Stimulated activated CD4-positive, alpha-beta T cell treated with anti-CD3 and anti-CD28 coated beads, Interleukin-4, amount 100 ng/mL, for 4 hours (primary cell): ENCODE results near the gene ATF4.
A peak's percentile ranks its signal among the peaks of the same experiment; 100 is the strongest.

Source experiments
- DNase-seq, 2 experiments: peaks; one replicate each; pipeline ENCODE4 v3.0.0-alpha.2; 2020

The ATF4 gene, protein sequence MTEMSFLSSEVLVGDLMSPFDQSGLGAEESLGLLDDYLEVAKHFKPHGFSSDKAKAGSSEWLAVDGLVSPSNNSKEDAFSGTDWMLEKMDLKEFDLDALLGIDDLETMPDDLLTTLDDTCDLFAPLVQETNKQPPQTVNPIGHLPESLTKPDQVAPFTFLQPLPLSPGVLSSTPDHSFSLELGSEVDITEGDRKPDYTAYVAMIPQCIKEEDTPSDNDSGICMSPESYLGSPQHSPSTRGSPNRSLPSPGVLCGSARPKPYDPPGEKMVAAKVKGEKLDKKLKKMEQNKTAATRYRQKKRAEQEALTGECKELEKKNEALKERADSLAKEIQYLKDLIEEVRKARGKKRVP

GRCh38 chr22:39520226-39521105 is at the start of gene ATF4:
Gene ATF4, plus strand, starts transcription at chr22:39520562. Its CDS starts 884 bp downstream, at chr22:39521446.
- peak; percentile 85 to 91 for DNase-seq

DNA sequence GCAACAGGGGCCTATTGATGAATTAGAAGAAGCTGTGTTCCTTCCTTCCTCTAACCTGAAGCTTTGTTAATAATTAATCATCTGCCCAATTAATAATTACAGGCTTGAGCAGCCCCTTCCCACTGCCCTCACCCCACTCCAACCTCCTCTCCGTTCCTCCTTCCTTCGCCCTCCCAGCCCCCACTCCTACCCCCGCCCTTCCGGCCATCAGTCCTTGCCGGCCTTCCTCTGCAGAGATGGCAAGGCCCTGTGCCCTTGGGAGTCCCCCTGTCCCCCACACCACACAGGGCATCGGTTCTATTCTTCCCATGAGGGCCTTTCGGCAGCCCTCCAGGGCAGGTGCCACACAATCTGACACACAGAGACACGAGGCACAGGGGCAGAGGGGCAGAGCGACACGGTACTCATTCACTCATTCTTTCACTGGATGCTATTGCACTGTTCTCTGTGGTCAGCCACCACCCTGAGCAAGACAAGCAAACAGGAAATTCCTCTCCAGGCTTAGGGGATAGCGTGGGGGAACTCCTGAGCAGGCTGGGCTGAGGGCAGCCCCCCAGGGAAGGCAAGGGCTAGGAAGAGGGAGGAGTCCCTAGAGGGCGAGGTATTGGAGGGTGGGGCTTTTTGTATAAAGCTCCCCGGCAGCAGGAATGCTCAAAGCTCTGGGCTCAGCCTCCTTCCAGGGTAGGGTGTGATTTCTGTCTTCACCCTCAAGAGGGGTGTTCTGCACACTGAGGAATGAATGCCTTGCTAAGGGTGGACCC is 48.8 kb upstream of the ATF4 start:
- no peak for DNase-seq

- DNase-seq, result no peak
Observed at GRCh38 chr22:39472570-39473556, 47.5 kb upstream of the ATF4 start.

DNA sequence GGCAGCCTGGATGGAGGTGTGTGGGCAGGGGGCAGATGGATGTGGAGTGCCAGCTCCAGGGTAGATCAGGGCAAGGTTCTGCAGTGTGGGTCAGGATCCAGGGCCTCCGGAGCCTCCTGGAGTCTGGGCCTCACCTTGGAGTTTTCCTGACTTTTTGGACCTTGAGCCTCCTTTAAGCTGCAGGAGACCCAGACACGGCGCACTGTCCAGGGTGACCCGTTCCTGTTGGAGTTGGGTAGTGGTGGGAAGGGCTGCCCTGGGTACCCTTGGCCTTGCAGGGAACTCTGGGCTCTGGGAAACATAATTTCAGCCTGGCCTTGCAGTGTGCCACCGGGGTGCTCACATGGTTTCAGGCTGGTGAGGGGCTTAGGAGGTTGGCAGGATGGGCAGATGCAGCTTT is 46.5 kb upstream of the ATF4 start:
- no peak for DNase-seq

GRCh38 chr22:39474351-39475111 is 45.8 kb upstream of the ATF4 start:
- DNase-seq, result no peak

DNA sequence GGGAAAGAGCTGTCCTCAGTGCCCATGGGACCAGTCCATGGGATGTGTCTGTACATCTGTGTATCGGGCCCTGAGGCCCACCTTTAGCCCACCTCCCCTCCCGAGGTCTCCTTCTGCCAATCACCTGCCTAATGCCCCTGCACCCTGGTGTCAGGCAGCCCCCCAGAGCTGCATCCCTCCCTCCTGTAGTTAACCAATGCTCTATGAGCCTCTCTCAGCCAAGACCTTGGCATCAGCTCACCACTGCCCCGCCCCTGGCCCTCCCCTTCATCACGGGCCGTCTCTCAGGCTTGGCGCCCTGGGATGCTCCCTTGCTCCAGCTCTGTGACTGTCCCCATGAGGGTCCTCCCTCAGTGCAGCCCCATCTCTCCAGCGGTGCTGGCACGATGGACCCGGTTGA is 45.0 kb upstream of the ATF4 start:
- DNase-seq, result no peak

DNA sequence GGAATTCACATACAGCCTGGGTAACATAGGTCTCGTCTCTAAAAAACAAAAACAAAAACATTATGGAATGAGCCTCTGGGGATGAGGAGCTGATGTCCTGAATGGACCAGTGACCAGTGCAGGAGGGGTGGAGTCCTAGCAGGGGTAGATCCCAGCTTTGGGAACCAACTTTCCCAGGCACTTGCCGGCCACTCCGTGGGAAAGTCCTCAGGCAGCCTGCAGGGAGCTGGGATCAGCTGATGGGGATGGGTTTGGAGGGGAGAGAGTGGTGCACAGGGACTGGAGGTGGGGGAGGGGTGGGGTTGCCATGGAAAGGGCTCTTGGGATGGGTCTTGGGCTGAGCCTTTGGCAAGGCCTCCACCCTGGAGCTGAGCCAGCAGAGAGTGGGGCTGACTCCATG is 44.5 kb upstream of the ATF4 start:
- DNase-seq, result no peak

DNA sequence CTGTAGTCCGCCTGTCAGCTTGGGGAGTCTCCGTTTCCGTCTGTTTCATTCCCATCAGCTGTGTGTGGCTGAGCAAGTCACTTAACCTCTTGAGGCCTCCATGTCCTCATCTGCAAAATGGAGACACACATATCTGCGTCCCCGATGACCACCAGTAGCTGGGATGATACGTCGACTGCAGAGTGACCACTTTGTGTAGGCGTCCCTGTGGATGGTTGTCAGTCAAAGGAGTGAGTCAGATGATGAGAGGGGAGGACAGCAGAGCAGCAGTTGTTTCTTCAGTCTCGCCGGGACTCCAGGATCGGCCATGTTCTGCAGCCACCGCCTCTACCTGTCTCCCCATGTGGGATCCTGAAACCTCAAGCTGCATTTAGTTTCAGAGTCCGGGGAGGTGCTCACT is 43.7 kb upstream of the ATF4 start:
- DNase-seq, result no peak

DNA sequence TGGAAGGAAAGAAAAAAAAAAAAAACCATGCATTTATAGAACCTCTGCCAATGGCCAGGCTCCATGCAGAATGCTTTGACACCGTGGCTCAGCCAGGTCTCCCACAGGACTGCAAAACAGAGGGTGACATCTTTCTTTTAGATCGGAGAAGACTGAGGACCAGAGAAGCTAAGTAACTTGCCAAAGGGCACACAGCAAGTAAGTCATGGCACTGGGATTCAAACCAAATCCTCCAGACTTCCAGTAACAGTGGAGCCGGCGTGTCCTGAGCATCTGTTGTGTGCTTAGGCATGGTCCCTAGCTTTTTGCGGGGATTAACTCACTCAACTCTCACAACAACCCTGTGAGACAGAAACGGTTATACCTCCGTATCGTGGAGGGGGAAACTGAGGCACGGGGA is 42.8 kb upstream of the ATF4 start:
- DNase-seq, result no peak

DNA sequence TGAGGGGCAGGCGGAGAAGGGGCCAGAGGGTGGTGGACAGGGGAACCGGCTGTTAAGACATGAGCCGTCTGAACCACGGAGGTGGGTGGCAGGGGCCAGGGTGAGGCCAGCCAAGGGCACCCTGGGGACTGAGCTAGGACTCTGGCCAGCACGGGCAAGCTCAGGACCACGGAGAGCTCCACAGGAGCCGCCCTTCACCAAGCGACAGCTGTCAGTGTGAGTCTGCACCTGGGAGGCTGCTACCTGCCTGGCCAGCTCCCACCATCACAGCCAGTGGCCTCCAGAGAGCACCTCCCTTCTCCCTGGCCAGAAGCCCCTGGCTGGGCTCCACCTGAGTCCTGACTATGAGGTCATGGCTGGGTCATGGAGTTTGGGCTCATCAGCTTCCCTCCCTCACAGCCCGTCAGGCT is 41.9 kb upstream of the ATF4 start:
- DNase-seq, result no peak

DNA sequence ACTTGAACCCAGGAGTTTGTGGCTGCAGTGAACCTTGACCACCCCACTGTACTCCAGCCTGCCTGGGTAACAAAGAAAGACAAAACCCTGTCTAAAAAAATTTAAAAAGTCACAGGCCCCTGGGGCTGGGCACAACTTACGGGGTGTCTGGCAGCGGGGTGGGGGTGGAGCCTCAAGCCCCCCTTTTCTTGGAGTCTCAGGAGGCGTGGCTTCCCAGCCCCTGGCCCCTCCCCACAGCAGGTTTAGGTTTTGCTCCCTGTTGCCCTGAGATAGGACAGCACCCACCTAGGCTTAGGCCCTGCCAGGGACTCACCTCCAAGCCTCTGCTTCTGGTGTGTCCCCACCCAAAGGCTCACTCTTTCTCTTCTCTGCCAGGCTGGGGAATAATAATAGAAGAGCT is 41.1 kb upstream of the ATF4 start:
- DNase-seq, result no peak

- DNase-seq, result no peak
Observed at GRCh38 chr22:39480557-39480956, 39.8 kb upstream of the ATF4 start.

DNA sequence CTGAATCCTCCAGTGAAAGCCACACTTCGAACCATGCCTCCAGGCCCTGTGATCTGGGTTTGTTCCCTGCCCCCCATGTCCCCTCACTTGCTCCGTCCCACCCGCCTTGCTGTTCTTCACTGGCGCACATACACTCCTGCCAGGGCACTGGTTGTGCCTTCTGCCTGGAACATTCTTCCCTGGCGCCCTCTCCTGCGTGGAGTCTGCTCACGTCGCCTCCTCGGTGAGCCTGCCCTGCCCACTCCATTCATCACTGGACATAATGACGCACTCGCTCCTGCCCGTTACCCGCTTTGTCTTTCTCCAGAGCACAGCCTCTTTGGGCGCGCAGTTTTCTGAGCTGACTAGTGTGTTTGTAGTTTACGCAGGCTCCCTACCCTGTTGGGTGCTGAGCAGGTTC is 39.3 kb upstream of the ATF4 start:
- DNase-seq, result no peak

DNA sequence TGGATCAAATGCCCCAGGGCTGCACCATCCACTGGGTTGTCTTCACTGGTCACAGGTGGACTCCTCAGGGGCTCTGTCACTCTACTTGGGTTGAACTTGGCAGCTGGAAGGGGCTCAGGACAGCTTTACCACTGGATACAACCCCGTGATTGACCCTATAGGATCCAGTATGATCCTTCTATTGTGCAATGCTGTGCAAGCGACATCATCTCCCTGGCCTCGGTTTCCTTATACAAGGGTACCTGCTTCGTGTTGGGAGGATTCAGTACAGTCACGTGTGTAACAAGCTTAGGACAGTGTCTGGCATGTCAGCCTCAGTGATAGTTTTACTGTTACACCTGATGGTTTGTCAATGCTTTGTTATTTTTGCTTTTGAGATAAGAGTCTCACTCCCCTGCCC is 38.8 kb upstream of the ATF4 start:
- no peak for DNase-seq

- no peak for DNase-seq
Observed at GRCh38 chr22:39482768-39483167, 37.6 kb upstream of the ATF4 start.

- DNase-seq, result no peak
Observed at GRCh38 chr22:39486951-39487825, 33.2 kb upstream of the ATF4 start.

- DNase-seq, result no peak
Observed at GRCh38 chr22:39487826-39488520, 32.4 kb upstream of the ATF4 start.

DNA sequence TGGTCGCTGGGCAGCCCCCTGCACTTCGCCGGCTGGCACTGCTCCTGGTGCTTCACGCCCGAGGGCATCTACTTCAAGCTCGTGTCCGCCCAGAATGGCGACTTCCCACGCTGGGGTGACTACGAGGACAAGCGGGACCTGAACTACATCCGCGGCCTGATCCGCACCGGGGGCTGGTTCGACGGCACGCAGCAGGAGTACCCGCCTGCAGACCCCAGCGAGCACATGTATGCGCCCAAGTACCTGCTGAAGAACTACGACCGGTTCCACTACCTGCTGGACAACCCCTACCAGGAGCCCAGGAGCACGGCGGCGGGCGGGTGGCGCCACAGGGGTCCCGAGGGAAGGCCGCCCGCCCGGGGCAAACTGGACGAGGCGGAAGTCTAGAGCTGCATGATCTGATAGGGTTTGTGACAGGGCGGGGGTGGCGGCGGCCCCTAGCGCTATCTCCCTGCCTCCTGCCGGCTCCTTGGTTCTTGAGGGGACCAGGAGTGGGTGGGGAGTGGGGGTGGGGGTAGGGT is 31.7 kb upstream of the ATF4 start:
- DNase-seq, result no peak
